IMR-90 (cell line): ENCODE data around the gene PDZRN3.

Experiments
- FOS ChIP-seq: fragments of 150-350 bp; IDR thresholded peaks from 2 replicates; pipeline ENCODE4 v1.6.1; 2016; ENCODE audit warnings: low read depth, low read length
- POLR2A ChIP-seq: IDR thresholded peaks from 2 replicates; pipeline ENCODE4 v1.6.1; 2012; ENCODE audit warnings: mild to moderate bottlenecking, low read depth, low read length
- RAD21 ChIP-seq: IDR thresholded peaks from 2 replicates; pipeline ENCODE4 v1.6.1; 2012; ENCODE audit warnings: low read length, improper control_type of control experiment
- RFX5 ChIP-seq: IDR thresholded peaks from 2 replicates; pipeline ENCODE4 v1.8.0; 2012; ENCODE audit warnings: low read depth, mild to moderate bottlenecking, low read length, moderate library complexity
- TF ChIP-seq, protein P1 (sequence below): conservative IDR thresholded peaks from 2 replicates; pipeline ENCODE4 v1.5.1; 2012; ENCODE audit warnings: mild to moderate bottlenecking, low read depth, low read length, improper control_type of control experiment

DNA sequence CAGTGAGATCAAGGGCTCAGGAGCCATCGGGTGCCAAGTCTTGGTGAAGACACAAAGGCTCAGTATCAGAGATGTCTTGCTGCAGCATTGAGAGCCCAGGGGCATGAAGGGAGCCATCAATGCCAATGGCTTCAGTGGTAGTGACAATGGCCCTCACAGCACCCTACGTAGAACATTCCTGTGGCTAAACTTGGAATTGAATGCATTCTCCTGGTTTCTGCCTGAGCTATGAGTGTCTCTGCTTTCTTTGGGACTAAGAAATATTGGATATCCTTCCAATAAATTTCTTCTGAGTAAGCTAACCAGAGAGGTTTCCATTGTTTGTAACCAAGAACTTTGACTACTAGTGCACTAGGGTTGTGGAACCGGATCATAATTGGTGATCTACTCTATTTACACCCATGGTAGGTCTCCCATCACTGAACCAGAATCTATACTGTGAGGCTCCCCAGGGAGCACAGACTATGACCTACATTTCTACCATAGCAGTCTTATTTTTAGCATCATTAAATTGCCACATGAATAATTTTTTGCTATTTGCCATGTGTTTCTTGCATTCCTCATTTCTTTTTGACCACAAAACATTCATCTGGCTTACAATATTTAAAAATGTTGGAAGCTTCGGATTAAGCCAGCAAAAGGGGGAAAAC lies 31.6 kb upstream of the PDZRN3 start:
- TF ChIP-seq, protein P1, sequence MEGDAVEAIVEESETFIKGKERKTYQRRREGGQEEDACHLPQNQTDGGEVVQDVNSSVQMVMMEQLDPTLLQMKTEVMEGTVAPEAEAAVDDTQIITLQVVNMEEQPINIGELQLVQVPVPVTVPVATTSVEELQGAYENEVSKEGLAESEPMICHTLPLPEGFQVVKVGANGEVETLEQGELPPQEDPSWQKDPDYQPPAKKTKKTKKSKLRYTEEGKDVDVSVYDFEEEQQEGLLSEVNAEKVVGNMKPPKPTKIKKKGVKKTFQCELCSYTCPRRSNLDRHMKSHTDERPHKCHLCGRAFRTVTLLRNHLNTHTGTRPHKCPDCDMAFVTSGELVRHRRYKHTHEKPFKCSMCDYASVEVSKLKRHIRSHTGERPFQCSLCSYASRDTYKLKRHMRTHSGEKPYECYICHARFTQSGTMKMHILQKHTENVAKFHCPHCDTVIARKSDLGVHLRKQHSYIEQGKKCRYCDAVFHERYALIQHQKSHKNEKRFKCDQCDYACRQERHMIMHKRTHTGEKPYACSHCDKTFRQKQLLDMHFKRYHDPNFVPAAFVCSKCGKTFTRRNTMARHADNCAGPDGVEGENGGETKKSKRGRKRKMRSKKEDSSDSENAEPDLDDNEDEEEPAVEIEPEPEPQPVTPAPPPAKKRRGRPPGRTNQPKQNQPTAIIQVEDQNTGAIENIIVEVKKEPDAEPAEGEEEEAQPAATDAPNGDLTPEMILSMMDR: no peak
- TF ChIP-seq POLR2A (no peak), RAD21 (no peak), RFX5 (no peak), FOS (no peak)
